Trophoblast cell (in vitro differentiated cells and primary cell): Measurements from ENCODE around the gene SETD6.

Experiments used
- DNase-seq, 2 donors: peaks; one replicate each; pipeline ENCODE4 v3.0.0-alpha.2; 2016
- H2AFZ ChIP-seq: 2 replicates; pipeline ENCODE4 v1.6.1; 2013; ENCODE audit warnings: low read length, moderate library complexity, mild to moderate bottlenecking; ENCODE audit not compliant: insufficient read depth, poor library complexity
- H2AK5ac ChIP-seq: 2 replicates; pipeline ENCODE4 v1.6.1; 2013; ENCODE audit warnings: mild to moderate bottlenecking, low read length
- H2BK120ac ChIP-seq: 2 replicates; pipeline ENCODE4 v1.6.1; 2013; ENCODE audit warnings: low read length, mild to moderate bottlenecking, moderate library complexity; ENCODE audit not compliant: insufficient read depth, poor library complexity
- H2BK12ac ChIP-seq: 2 replicates; pipeline ENCODE4 v1.6.1; 2013; ENCODE audit warnings: mild to moderate bottlenecking, low read length, moderate library complexity
- H2BK5ac ChIP-seq: 2 replicates; pipeline ENCODE4 v1.6.1; 2013; ENCODE audit warnings: low read length, low read depth, moderate library complexity, mild to moderate bottlenecking; ENCODE audit not compliant: poor library complexity
- H3K14ac ChIP-seq: 2 replicates; pipeline ENCODE4 v1.6.1; 2013; ENCODE audit warnings: mild to moderate bottlenecking, low read length
- H3K18ac ChIP-seq: 2 replicates; pipeline ENCODE4 v1.6.1; 2013; ENCODE audit warnings: mild to moderate bottlenecking, low read length
- H3K23ac ChIP-seq: 2 replicates; pipeline ENCODE4 v1.6.1; 2013; ENCODE audit warnings: low read length
- H3K27ac ChIP-seq: 2 replicates; pipeline ENCODE4 v1.5.1; 2013; ENCODE audit warnings: low read depth, mild to moderate bottlenecking, inconsistent platforms, low read length, moderate library complexity
- H3K27me3 ChIP-seq: 2 replicates; pipeline ENCODE4 v1.6.1; 2013; ENCODE audit warnings: inconsistent platforms, mild to moderate bottlenecking, low read length, moderate library complexity; ENCODE audit not compliant: insufficient read depth
- H3K36me3 ChIP-seq, 2 experiments: 1 replicate in 1 of 2; 2 replicates in 1 of 2; pipeline ENCODE4 v1.6.1; 2013; ENCODE audit warnings: low read length in 2 of 2, mild to moderate bottlenecking in 2 of 2, moderate library complexity in 1 of 2; ENCODE audit not compliant: insufficient read depth in 2 of 2, control insufficient read depth in 1 of 2
- H3K4ac ChIP-seq: 2 replicates; pipeline ENCODE4 v1.6.1; 2013; ENCODE audit warnings: low read depth, mild to moderate bottlenecking, low read length, moderate library complexity
- H3K4me1 ChIP-seq, 2 experiments: 1 replicate in 1 of 2; 2 replicates in 1 of 2; pipeline ENCODE4 v1.6.1; 2013; ENCODE audit warnings: low read length in 2 of 2, mild to moderate bottlenecking in 2 of 2, moderate library complexity in 1 of 2; ENCODE audit not compliant: insufficient read depth in 2 of 2, control insufficient read depth in 1 of 2
- H3K4me2 ChIP-seq: 2 replicates; pipeline ENCODE4 v1.6.1; 2013; ENCODE audit warnings: inconsistent platforms, mild to moderate bottlenecking, low read length, moderate library complexity
- H3K4me3 ChIP-seq: 2 replicates; pipeline ENCODE4 v1.5.1; 2013; ENCODE audit warnings: mild to moderate bottlenecking, low read depth, low read length, inconsistent platforms
- H3K79me1 ChIP-seq: one replicate; pipeline ENCODE4 v1.6.1; 2013; ENCODE audit warnings: low read length
- H3K79me2 ChIP-seq: 2 replicates; pipeline ENCODE4 v1.6.1; 2013; ENCODE audit warnings: low read length, mild to moderate bottlenecking; ENCODE audit not compliant: control insufficient read depth, insufficient read depth, poor library complexity
- H3K9ac ChIP-seq: 2 replicates; pipeline ENCODE4 v1.6.1; 2013; ENCODE audit warnings: mild to moderate bottlenecking, low read length
- H3K9me3 ChIP-seq: 2 replicates; pipeline ENCODE4 v1.6.1; 2013; ENCODE audit warnings: low read depth, mild to moderate bottlenecking, control low read depth, inconsistent platforms, low read length; ENCODE audit not compliant: insufficient read depth
- H4K12ac ChIP-seq: 2 replicates; pipeline ENCODE4 v1.6.1; 2013; ENCODE audit warnings: low read depth, mild to moderate bottlenecking, low read length, moderate library complexity
- H4K8ac ChIP-seq: 2 replicates; pipeline ENCODE4 v1.6.1; 2013; ENCODE audit warnings: low read depth, mild to moderate bottlenecking, low read length, moderate library complexity
- H4K91ac ChIP-seq: one replicate; pipeline ENCODE4 v1.6.1; 2013; ENCODE audit warnings: low read depth, mild to moderate bottlenecking, low read length, moderate library complexity
- WGBS: extraction: QIAGEN DNeasy Blood & Tissue Kit; methylation state at CpG from one replicate; pipeline ENCODE4 v1.1.7; 2013; ENCODE audit warnings: missing lambda C conversion rate; ENCODE audit not compliant: insufficient read length, insufficient coverage; ENCODE audit errors: extremely low coverage; 5-methylcytosine and 5-hydroxymethylcytosine counted together

Gene SETD6

GRCh38 chr16:58493756-58494431 lies 21.4 kb upstream of the SETD6 start:
- Histone ChIP-seq H3K27me3 (no peaks in the 10 kb centered on the region), H4K12ac (no peak overlapping the region), H2BK12ac (no peak overlapping the region), H3K4me2 (no peak overlapping the region), H2AFZ (no peak overlapping the region), H2AK5ac (no peak overlapping the region), H2BK5ac (no peak overlapping the region), H3K36me3 (no peaks in the 10 kb centered on the region), H3K4ac (no peak overlapping the region), H3K27ac (no peak overlapping the region), H3K4me1 (no peaks in the 10 kb centered on the region), H3K4me3 (no peak overlapping the region), H4K91ac (no peak overlapping the region), H2BK120ac (no peak overlapping the region), H3K18ac (no peak overlapping the region), H3K14ac (no peak overlapping the region), H3K79me2 (no peaks in the 10 kb centered on the region), H3K23ac (no peak overlapping the region), H3K9me3 (peaks cover 3% of the 10 kb centered on the region), H4K8ac (no peak overlapping the region), H3K79me1 (no peaks in the 10 kb centered on the region), H3K9ac (no peak overlapping the region)
- no peak for DNase-seq
- no CpG with 5 or more reads among the region's 20 CpGs for WGBS

GRCh38 chr16:58494981-58495520 lies 20.3 kb upstream of the SETD6 start:
- Histone ChIP-seq H3K79me2 (no peaks in the 10 kb centered on the region), H4K12ac (no peak overlapping the region), H3K14ac (no peak overlapping the region), H3K4me1 (peaks cover 0 to under 1% of the 10 kb centered on the region in 2 experiments), H4K8ac (no peak overlapping the region), H3K4me3 (no peak overlapping the region), H3K27ac (no peak overlapping the region), H3K79me1 (no peaks in the 10 kb centered on the region), H3K27me3 (no peaks in the 10 kb centered on the region), H3K9ac (no peak overlapping the region), H3K4me2 (no peak overlapping the region), H2BK5ac (no peak overlapping the region), H2BK120ac (no peak overlapping the region), H3K9me3 (peaks cover 3% of the 10 kb centered on the region), H3K36me3 (no peaks in the 10 kb centered on the region), H2BK12ac (no peak overlapping the region), H3K18ac (no peak overlapping the region), H3K4ac (no peak overlapping the region), H4K91ac (no peak overlapping the region), H2AFZ (no peak overlapping the region), H3K23ac (no peak overlapping the region), H2AK5ac (no peak overlapping the region)
- no CpG with 5 or more reads among the region's 8 CpGs for WGBS
- peak; percentile 66 to 81 for DNase-seq

GRCh38 chr16:58495521-58496331 lies 19.6 kb upstream of the SETD6 start:
- H4K12ac ChIP-seq: no peak overlapping the region
- no peaks in the 10 kb centered on the region for H3K79me2 ChIP-seq
- peaks cover 3% of the 10 kb centered on the region for H3K9me3 ChIP-seq
- H3K4me2 ChIP-seq: no peak overlapping the region
- H4K91ac ChIP-seq: no peak overlapping the region
- no peak overlapping the region for H2BK12ac ChIP-seq
- H3K4ac ChIP-seq: no peak overlapping the region
- H3K23ac ChIP-seq: no peak overlapping the region
- H2AFZ ChIP-seq: no peak overlapping the region
- DNase-seq: no peak
- no peak overlapping the region for H2BK5ac ChIP-seq
- no peaks in the 10 kb centered on the region for H3K36me3 ChIP-seq
- H3K9ac ChIP-seq: no peak overlapping the region
- no peak overlapping the region for H3K27ac ChIP-seq
- H3K14ac ChIP-seq: no peak overlapping the region
- no CpG with 5 or more reads among the region's 24 CpGs for WGBS
- no peaks in the 10 kb centered on the region for H3K79me1 ChIP-seq
- no peak overlapping the region for H2BK120ac ChIP-seq
- peak overlapping the region; percentile 7 for H3K4me3 ChIP-seq
- H3K4me1 ChIP-seq: peaks cover 4 to 6% of the 10 kb centered on the region in 2 experiments
- H2AK5ac ChIP-seq: no peak overlapping the region
- H4K8ac ChIP-seq: no peak overlapping the region
- H3K18ac ChIP-seq: no peak overlapping the region
- H3K27me3 ChIP-seq: no peaks in the 10 kb centered on the region

GRCh38 chr16:58497468-58497867 lies 17.8 kb upstream of the SETD6 start:
- Histone ChIP-seq H3K18ac (no peak overlapping the region), H4K91ac (no peak overlapping the region), H3K36me3 (no peaks in the 10 kb centered on the region), H3K4ac (no peak overlapping the region), H3K4me3 (no peak overlapping the region), H3K27ac (no peak overlapping the region), H2BK5ac (no peak overlapping the region), H4K8ac (no peak overlapping the region), H3K9ac (no peak overlapping the region), H3K79me2 (no peaks in the 10 kb centered on the region), H3K23ac (no peak overlapping the region), H3K27me3 (no peaks in the 10 kb centered on the region), H2AK5ac (no peak overlapping the region), H3K9me3 (peaks cover 3% of the 10 kb centered on the region), H4K12ac (no peak overlapping the region), H3K4me2 (no peak overlapping the region), H2AFZ (no peak overlapping the region), H2BK12ac (no peak overlapping the region), H3K14ac (no peak overlapping the region), H3K4me1 (peaks cover 7 to 16% of the 10 kb centered on the region in 2 experiments), H3K79me1 (peaks cover 3% of the 10 kb centered on the region), H2BK120ac (no peak overlapping the region)
- no peak for DNase-seq
- WGBS: no CpG with 5 or more reads among the region's 2 CpGs
